DND-41 (cell line): Measurements from ENCODE around the gene THBS3.
"Not testable (repeated sequence)": the region's sequence is repeated elsewhere in the genome, so short reads cannot be mapped to it uniquely, and the experiment has no call there.

Source experiments
- EZH2 ChIP-seq: IDR thresholded peaks from 3 replicates; pipeline ENCODE4 v1.6.1; 2012; ENCODE audit warnings: borderline replicate concordance, low read depth, mild to moderate bottlenecking, moderate library complexity, low read length, inconsistent platforms; ENCODE audit not compliant: severe bottlenecking
- TF ChIP-seq, protein P1 (sequence below): IDR thresholded peaks from 2 replicates; pipeline ENCODE4 v1.5.1; 2012; ENCODE audit warnings: borderline replicate concordance, low read length, moderate library complexity, mild to moderate bottlenecking; ENCODE audit not compliant: poor library complexity, severe bottlenecking; ENCODE audit errors: extremely low read depth

DNA sequence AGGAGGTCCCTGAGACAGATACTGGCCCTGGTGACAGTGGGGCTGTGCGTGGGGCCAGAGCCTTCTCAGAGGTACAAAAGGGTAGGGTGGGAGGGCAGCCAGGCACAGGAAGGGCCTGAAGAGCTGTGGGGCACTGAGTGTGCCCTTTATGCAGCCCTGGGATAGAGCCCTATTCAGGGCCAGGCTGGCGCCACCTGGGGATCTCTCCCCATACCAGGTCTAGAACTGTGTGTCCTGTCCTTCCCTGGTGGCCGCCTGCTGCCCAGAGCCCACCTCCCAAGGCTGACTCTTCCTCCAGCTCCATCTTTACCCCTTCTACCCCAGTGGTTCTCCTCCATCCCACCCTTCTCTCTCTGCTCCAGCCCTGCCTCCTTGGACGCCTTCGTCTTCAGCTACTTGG is 25.8 kb upstream of the THBS3 start:
- TF ChIP-seq, protein P1, sequence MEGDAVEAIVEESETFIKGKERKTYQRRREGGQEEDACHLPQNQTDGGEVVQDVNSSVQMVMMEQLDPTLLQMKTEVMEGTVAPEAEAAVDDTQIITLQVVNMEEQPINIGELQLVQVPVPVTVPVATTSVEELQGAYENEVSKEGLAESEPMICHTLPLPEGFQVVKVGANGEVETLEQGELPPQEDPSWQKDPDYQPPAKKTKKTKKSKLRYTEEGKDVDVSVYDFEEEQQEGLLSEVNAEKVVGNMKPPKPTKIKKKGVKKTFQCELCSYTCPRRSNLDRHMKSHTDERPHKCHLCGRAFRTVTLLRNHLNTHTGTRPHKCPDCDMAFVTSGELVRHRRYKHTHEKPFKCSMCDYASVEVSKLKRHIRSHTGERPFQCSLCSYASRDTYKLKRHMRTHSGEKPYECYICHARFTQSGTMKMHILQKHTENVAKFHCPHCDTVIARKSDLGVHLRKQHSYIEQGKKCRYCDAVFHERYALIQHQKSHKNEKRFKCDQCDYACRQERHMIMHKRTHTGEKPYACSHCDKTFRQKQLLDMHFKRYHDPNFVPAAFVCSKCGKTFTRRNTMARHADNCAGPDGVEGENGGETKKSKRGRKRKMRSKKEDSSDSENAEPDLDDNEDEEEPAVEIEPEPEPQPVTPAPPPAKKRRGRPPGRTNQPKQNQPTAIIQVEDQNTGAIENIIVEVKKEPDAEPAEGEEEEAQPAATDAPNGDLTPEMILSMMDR: not testable (repeated sequence)
- not testable (repeated sequence) for TF ChIP-seq EZH2
